Pancreas (tissue), 10 donors: ENCODE measurements around the gene INPP5D. TPM values are rescaled to one million over a fixed set of nuclear protein-coding genes. Genes with fewer than 3 reads are reported as not detected.

ENCODE experiments used
- ATAC-seq, 4 donors: fragments of 200-7000 bp; cut with Tn5 transposase; one replicate each; pipeline versions ENCODE4 v1.8.0 to v1.9.1; 2020; ENCODE audit warnings: mild to moderate bottlenecking in 4 of 4, moderate library complexity in 4 of 4
- DNase-seq, 6 donors: peaks; one replicate each; pipeline ENCODE4 v3.0.0-alpha.2; 2020
- FAIRE-seq: peaks from 2 replicates; lab custom pipeline; 2012; peaks lifted over from hg19 to GRCh38; lab: Jason Lieb, UNC
- H3K27ac ChIP-seq, 4 donors: fragments of 200-600 bp; sonication (generic); 1 replicate in 3 of 4; 2 replicates in 1 of 4; pipeline versions ENCODE4 v1.5.0 to v1.8.0; 2020
- H3K27me3 ChIP-seq, 4 donors: fragments of 200-600 bp; one replicate each; pipeline ENCODE4 v1.8.0; 2021
- H3K36me3 ChIP-seq, 3 donors: fragments of 200-600 bp; sonication (generic) in 1 of 3; one replicate each; pipeline versions ENCODE4 v1.5.0 to v1.8.0; 2020 to 2021
- H3K4me1 ChIP-seq, 3 donors: fragments of 200-600 bp; one replicate each; pipeline ENCODE4 v1.8.0; 2021
- H3K4me3 ChIP-seq, 4 donors: fragments of 200-600 bp; sonication (generic) in 2 of 4; one replicate each; pipeline versions ENCODE4 v1.5.0 to v1.8.0; 2020 to 2021
- H3K9me3 ChIP-seq, 4 donors: fragments of 200-600 bp; one replicate each; pipeline ENCODE4 v1.8.0; 2021
- CTCF ChIP-seq, 4 donors: fragments of 200-600 bp; sonication (generic) in 3 of 4; IDR thresholded peaks; one replicate each; pipeline versions ENCODE4 v1.5.0 to v1.8.0; 2021; ENCODE audit warnings: antibody characterized with exemption in 4 of 4
- WGBS, 2 donors: extraction: QIAGEN DNeasy Blood & Tissue Kit; methylation state at CpG; one replicate each; pipeline ENCODE4 v1.1.7; 2013; 5-methylcytosine and 5-hydroxymethylcytosine counted together
- intact Hi-C, 3 donors: fragments of 100-400 bp; cut with DNase I; formaldehyde crosslinking; loops; one replicate each; pipeline versions ENCODE4 v1.11.1 to v1.14.2; 2022
- polyA plus RNA-seq, 2 donors: library from polyadenylated mRNA; stranded (reverse); fragments of 200-250 nt; gene quantifications; one replicate each; pipeline ENCODE4 v1.2.3, GENCODE V29; 2013
- total RNA-seq, 6 donors: library from RNA; stranded (reverse); fragmentation: NEBNext Ultra II Directional in 4 of 6; extraction: Animal tissue kit (Norgen Biotek cat#: 25700) in 4 of 6; gene quantifications; one replicate each; pipeline versions ENCODE4 v1.2.1 to v1.2.4, GENCODE V29; 2021 to 2023
- donor health status: healthy with polysubstance abuse.
- donor health status: DM: no; HTN: no; CAD: no; lungs with moderate emphysema.
- donor health status: DM: no; HTN: no; CAD: no.
- donor health status: control.
- donor health status: control.
- donor health status: Bipolar disorder and iron deficiency.
- donor health status: DM: yes; HTN: yes; CAD: no.
- donor health status: DM: no; HTN: no; CAD: no.
- donor health status: DM: no; HTN: no; CAD: no.
- donor health status: DM: yes; HTN: yes; CAD: no.

Gene INPP5D
- total and polyA plus RNA-seq, 8 donors, result 1.1 to 11.4 (median 2.3) TPM

- H3K27me3 ChIP-seq, result no peaks in the 10 kb centered on the region
- ATAC-seq (no peak), DNase-seq (no peak), FAIRE-seq (no peak)
- H3K4me1 ChIP-seq, result no peaks in the 10 kb centered on the region
- intact Hi-C loops, result no loop called here
- WGBS, 2 donors, result 69 to 76% methylated on average over 8 of the region's 8 CpGs
- no peak overlapping the region for H3K27ac ChIP-seq
- H3K9me3 ChIP-seq, result no peaks in the 10 kb centered on the region
- no peak overlapping the region for H3K4me3 ChIP-seq
- H3K36me3 ChIP-seq, result no peaks in the 10 kb centered on the region
- TF ChIP-seq CTCF (IDR thresholded peaks at IDR 0.05), result no peak
Observed at GRCh38 chr2:233162770-233163169, 102.6 kb downstream of the INPP5D start.

DNA sequence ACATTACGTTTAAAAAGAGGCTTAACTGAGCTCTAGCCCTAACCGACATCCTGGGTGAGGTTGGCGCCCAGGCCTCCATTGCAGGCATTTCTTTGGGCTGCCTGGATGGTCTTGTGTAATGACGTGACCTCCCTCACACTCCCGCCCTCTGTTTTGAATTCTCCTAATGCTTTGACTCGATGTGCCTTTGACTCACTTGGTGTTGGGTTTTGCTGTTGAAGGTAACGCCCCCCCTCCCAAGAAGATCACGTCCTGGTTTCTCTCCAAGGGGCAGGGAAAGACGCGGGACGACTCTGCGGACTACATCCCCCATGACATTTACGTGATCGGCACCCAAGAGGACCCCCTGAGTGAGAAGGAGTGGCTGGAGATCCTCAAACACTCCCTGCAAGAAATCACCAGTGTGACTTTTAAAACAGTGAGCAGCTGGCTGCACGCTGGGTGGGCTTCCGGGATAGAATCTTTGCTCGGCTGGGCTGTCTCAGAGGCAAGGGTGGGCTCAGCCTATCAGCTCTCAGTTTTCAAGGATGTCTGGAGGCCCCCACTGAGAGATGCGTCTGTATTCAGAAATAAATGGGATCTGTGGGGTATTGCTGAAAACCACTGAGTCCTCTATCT lies 103.5 kb downstream of the INPP5D start:
- no peak overlapping the region for H3K4me3 ChIP-seq
- no peak for ATAC-seq
- FAIRE-seq, result no peak
- 64 to 72% methylated on average over 18 of the region's 18 CpGs for WGBS, 2 donors
- no peaks in the 10 kb centered on the region for H3K27me3 ChIP-seq
- no peaks in the 10 kb centered on the region for H3K36me3 ChIP-seq
- no peak overlapping the region for H3K27ac ChIP-seq
- intact Hi-C loops, result no loop called here
- no peaks in the 10 kb centered on the region for H3K9me3 ChIP-seq
- no peak for TF ChIP-seq CTCF (IDR thresholded peaks at IDR 0.05)
- no peak for DNase-seq
- no peaks in the 10 kb centered on the region for H3K4me1 ChIP-seq

- Histone ChIP-seq H3K27ac (no peak overlapping the region), H3K4me3 (no peak overlapping the region), H3K4me1 (no peaks in the 10 kb centered on the region), H3K36me3 (no peaks in the 10 kb centered on the region), H3K27me3 (no peaks in the 10 kb centered on the region), H3K9me3 (no peaks in the 10 kb centered on the region)
- DNase-seq, result no peak
- 72 to 81% methylated on average over 17 of the region's 17 CpGs for WGBS, 2 donors
- intact Hi-C loops, result no loop called here
- FAIRE-seq, result no peak
- no peak for TF ChIP-seq CTCF (IDR thresholded peaks at IDR 0.05)
- no peak for ATAC-seq
Observed at GRCh38 chr2:233164128-233164635, 104.0 kb downstream of the INPP5D start.

GRCh38 chr2:233164967-233165366 lies 104.8 kb downstream of the INPP5D start:
- intact Hi-C loops, result no loop called here
- DNase-seq (no peak), ATAC-seq (no peak)

More at GRCh38 chr2:233164967-233165366, 104.8 kb downstream of the INPP5D start:
- WGBS, 2 donors, result 69 to 79% methylated on average over 4 of the region's 4 CpGs
- Histone ChIP-seq H3K9me3 (no peaks in the 10 kb centered on the region), H3K27ac (no peak overlapping the region), H3K36me3 (no peaks in the 10 kb centered on the region), H3K4me3 (no peak overlapping the region), H3K27me3 (no peaks in the 10 kb centered on the region), H3K4me1 (no peaks in the 10 kb centered on the region)
- no peak for TF ChIP-seq CTCF (IDR thresholded peaks at IDR 0.05)
- no peak for FAIRE-seq
